NCI-H2227 (cell line): ENCODE results near the gene ST6GALNAC2.
"Not testable (repeated sequence)": the region's sequence is repeated elsewhere in the genome, so short reads cannot be mapped to it uniquely, and the experiment has no call there.

Experiments
- DNase-seq: peaks from one replicate; lab custom pipeline; 2025; ENCODE audit not compliant: unreplicated experiment; lab: John Stamatoyannopoulos, UW

ST6GALNAC2 gene

DNA sequence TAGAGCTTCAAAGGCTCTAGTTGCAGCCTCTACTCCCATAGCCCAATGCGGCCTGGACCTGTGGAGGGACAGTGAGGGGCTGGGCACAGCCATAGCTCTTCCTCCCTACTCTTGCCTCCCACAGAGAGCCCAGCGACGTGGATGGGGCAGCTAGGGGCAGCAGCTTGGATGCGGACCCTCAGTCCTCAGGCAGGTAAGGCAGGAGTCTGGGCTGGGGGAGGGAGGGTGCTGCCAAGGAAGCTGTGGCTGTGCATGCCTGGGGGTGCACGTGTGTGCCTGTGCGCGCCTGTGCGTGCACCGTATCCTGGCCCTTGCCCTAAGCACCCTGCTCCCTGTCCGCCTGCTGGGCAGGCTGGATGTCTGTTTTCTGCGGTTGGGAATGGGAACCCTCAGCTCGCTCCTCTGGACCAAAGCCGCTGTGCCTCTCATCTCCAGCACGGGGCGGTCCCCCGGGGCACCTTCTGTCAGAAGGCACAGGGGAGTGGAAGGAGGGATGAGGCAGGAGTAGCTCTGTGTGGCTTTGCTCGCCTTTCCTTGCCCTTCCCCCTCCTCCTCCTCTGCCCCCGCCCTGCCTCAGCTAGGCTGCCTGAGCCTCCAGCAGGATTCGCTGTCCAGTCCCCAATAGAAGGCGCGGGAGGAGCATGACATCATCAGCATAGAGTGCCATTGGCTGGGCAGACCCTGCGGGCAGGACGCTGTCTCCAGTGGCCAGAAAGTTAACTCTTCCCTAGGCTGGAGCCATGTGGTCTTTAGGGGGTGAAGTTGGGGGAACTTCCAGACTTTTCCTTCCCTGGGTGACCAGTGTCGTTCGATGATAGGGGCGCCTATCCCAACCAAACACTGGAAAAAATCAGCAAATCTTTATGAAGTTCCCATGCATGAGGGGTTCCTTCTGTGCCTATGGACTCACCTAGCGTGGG lies 45.0 kb downstream of the ST6GALNAC2 start:
- peak; percentile 94 for DNase-seq

- DNase-seq: no peak
Measured at GRCh38 chr17:76539631-76540271, 45.9 kb downstream of the ST6GALNAC2 start, which contains the start of gene PRCD. TSS of gene PRCD (plus strand) at chr17:76540044. CDS start at chr17:76540142, 98 bp downstream.

- no peak for DNase-seq
Measured at GRCh38 chr17:76538941-76539570, 46.6 kb downstream of the ST6GALNAC2 start.

GRCh38 chr17:76538281-76538931 lies 47.3 kb downstream of the ST6GALNAC2 start:
- no peak for DNase-seq

GRCh38 chr17:76537578-76538280 lies 47.9 kb downstream of the ST6GALNAC2 start, which contains the start of gene CYGB:
TSS of gene CYGB (minus strand) at chr17:76537709. CDS start at chr17:76537542, 167 bp downstream.
- DNase-seq: peak; percentile 79

- peak; percentile 69 for DNase-seq
Measured at GRCh38 chr17:76537288-76537577, 48.4 kb downstream of the ST6GALNAC2 start.

GRCh38 chr17:76536511-76537287 lies 49.0 kb downstream of the ST6GALNAC2 start:
- no peak for DNase-seq

- no peak for DNase-seq
Measured at GRCh38 chr17:76535788-76536510, 49.7 kb downstream of the ST6GALNAC2 start.

GRCh38 chr17:76534831-76535732 lies 50.6 kb downstream of the ST6GALNAC2 start:
- DNase-seq: no peak

- DNase-seq: not testable (repeated sequence)
Measured at GRCh38 chr17:76533640-76534359, 51.9 kb downstream of the ST6GALNAC2 start.

- DNase-seq: no peak
Measured at GRCh38 chr17:76532072-76532651, 53.5 kb downstream of the ST6GALNAC2 start.

- DNase-seq: no peak
Measured at GRCh38 chr17:76531486-76532038, 54.1 kb downstream of the ST6GALNAC2 start.

GRCh38 chr17:76530811-76531485 lies 54.7 kb downstream of the ST6GALNAC2 start:
- DNase-seq: no peak

DNA sequence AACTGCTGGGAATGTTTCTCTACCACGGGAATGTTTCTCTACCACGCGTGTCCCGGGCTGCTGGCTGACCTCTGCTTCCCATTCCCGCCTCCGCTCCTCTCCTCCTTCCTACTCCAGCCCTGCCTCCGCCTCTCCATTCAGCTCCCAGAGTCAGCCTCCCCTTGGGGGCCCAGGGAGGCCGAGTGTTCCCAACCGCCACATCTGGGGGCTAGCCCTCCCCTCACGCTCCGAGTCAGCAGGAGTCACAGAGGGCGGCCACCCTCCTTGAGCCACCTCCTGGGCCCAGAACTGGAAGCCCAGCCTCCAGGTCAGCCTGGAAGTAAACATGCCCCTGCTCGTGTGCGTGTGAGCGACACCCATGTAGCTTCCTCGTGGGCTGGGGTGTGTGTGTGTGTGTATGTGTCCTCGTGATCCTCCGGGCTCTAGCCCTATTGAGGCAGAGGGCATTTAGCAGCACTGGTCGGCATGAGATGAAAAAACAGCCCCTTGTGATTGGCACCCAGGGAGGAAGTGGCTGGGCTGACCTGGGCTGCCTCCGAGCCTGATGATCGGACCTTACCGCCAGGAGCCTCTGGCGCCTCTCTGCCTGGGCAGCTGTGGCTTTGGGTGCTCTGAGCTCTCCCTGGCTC lies 55.5 kb downstream of the ST6GALNAC2 start:
- no peak for DNase-seq

DNA sequence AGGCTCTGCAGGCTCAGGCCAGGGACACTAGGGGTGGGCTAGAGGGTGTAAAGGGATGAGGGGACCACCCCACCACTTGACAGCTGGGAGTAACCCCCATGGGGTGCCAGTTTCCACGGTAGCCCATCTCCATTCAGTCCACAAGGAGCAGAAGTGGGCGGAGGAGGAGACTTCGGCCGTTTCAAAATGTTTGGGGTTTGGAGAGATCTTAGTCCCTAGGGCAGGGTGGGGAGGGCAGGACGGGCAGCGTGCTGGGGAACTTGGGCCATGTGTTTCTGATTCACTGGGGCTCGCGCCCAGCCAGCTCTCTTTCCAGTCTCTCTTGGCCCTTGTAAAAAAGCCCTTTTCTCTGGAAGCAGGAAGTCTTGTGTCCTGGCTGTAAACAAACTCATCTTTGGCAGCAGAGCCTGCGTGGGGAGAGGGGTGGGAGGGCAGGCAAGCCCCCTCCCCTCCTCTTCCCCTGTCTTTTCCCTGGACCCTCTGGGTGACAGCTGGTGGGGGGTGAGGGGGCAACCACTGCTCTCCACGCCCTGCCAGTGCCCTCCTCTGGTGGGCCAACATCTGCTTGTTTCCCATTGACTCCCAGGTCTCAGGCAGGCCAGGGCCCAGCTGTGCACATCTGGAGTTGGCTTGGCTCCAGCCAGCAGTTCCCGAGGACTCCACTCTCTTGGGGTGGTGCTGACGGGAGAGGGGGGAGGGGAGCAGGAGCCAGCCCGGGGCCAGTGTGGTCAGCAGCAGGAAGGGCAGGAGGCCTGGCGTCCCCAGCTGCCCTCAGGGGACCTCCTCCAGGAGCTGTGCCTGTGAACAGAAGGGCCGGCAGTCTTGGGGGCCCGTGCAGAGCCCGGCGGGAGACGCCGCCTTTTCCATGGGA lies 56.2 kb downstream of the ST6GALNAC2 start:
- no peak for DNase-seq
